SK-MEL-5 (cell line): Measurements from ENCODE around the gene CRYGN. TPM values are rescaled to one million over a fixed set of nuclear protein-coding genes. Genes with fewer than 3 reads are reported as not detected.

Experiments used
- DNase-seq: peaks from one replicate; pipeline ENCODE4 v3.0.0-alpha.2; 2016; ENCODE audit warnings: low read depth, low spot score
- in situ Hi-C: cut with HindIII; loops from 2 replicates; pipeline ENCODE4 v1.10.0; 2016; ENCODE audit warnings: low sequenced_read_pairs, high pct_unique_total_duplicates, low pct_unique_long_range_greater_than_20kb
- total RNA-seq: library from RNA; depleted of rRNA; stranded (reverse); fragments of >200 nt; shearing (Covaris generic); gene quantifications from 2 replicates; pipeline ENCODE4 v1.2.3, GENCODE V29; 2014

The CRYGN gene
- total RNA-seq, 1 experiment from 2014 or later: not detected

- in situ Hi-C loops: no loop called here
- no peak for DNase-seq
Observed at GRCh38 chr7:151462306-151462779, 22.4 kb upstream of the CRYGN start.

- in situ Hi-C loops: no loop called here
- no peak for DNase-seq
Observed at GRCh38 chr7:151461942-151462230, 21.9 kb upstream of the CRYGN start.

- no peak for DNase-seq
Observed at GRCh38 chr7:151461096-151461941, 21.4 kb upstream of the CRYGN start.

GRCh38 chr7:151460474-151460855 lies 20.5 kb upstream of the CRYGN start:
- in situ Hi-C loops: no loop called here
- no peak for DNase-seq

More at GRCh38 chr7:151461096-151461941, 21.4 kb upstream of the CRYGN start:
- in situ Hi-C loops: no loop called here

- in situ Hi-C loops: no loop called here
- DNase-seq: peak; percentile 74
Observed at GRCh38 chr7:151459726-151460473, 20.0 kb upstream of the CRYGN start.

GRCh38 chr7:151457534-151457933 lies 17.6 kb upstream of the CRYGN start:
- in situ Hi-C loops: no loop called here
- DNase-seq: no peak

GRCh38 chr7:151456782-151457181 lies 16.8 kb upstream of the CRYGN start:
- DNase-seq: no peak
- in situ Hi-C loops: no loop called here

- in situ Hi-C loops: no loop called here
- DNase-seq: no peak
Observed at GRCh38 chr7:151456276-151456675, 16.3 kb upstream of the CRYGN start.

GRCh38 chr7:151455690-151456089 lies 15.7 kb upstream of the CRYGN start:
- in situ Hi-C loops: no loop called here

GRCh38 chr7:151454932-151455530 lies 15.1 kb upstream of the CRYGN start:
- DNase-seq: no peak
- in situ Hi-C loops: no loop called here

More at GRCh38 chr7:151455690-151456089, 15.7 kb upstream of the CRYGN start:
- no peak for DNase-seq

- in situ Hi-C loops: no loop called here
Observed at GRCh38 chr7:151454305-151454704, 14.4 kb upstream of the CRYGN start.

GRCh38 chr7:151453326-151453791 lies 13.4 kb upstream of the CRYGN start:
- DNase-seq: no peak
- in situ Hi-C loops: no loop called here

More at GRCh38 chr7:151454305-151454704, 14.4 kb upstream of the CRYGN start:
- no peak for DNase-seq

GRCh38 chr7:151452680-151453325 lies 12.9 kb upstream of the CRYGN start:
- DNase-seq: no peak
- in situ Hi-C loops: no loop called here

GRCh38 chr7:151451626-151452571 lies 12.0 kb upstream of the CRYGN start:
- in situ Hi-C loops: no loop called here
- DNase-seq: no peak

GRCh38 chr7:151451156-151451555 lies 11.2 kb upstream of the CRYGN start:
- in situ Hi-C loops: no loop called here
- DNase-seq: no peak

GRCh38 chr7:151449990-151450389 lies 10.0 kb upstream of the CRYGN start:
- no peak for DNase-seq
- in situ Hi-C loops: no loop called here
